Parathyroid adenoma (tissue), 2 donors: ENCODE data around the gene MID1.

ENCODE experiments used
- H2AFZ ChIP-seq: fragments of 300-600 bp; sonication (generic); one replicate; pipeline ENCODE4 v1.7.0; 2017; ENCODE audit warnings: antibody characterized with exemption, mild to moderate bottlenecking
- H3K27ac ChIP-seq: fragments of 300-600 bp; sonication (generic); one replicate; pipeline ENCODE4 v1.7.0; 2017
- H3K27me3 ChIP-seq: fragments of 300-600 bp; sonication (generic); one replicate; pipeline ENCODE4 v1.7.0; 2017; ENCODE audit warnings: low read length; ENCODE audit not compliant: control insufficient read depth, insufficient read depth
- H3K36me3 ChIP-seq: fragments of 300-600 bp; sonication (generic); one replicate; pipeline ENCODE4 v1.7.0; 2017; ENCODE audit warnings: low read length; ENCODE audit not compliant: control insufficient read depth, insufficient read depth
- H3K4me1 ChIP-seq: fragments of 300-600 bp; sonication (generic); one replicate; pipeline ENCODE4 v1.7.0; 2017; ENCODE audit warnings: control low read depth
- H3K4me2 ChIP-seq: fragments of 300-600 bp; sonication (generic); one replicate; pipeline ENCODE4 v1.7.0; 2017; ENCODE audit warnings: low read length
- H3K4me3 ChIP-seq: fragments of 300-600 bp; sonication (generic); one replicate; pipeline ENCODE4 v1.7.0; 2017; ENCODE audit warnings: low read depth, low read length
- H3K79me2 ChIP-seq: fragments of 300-600 bp; sonication (generic); one replicate; pipeline ENCODE4 v1.7.0; 2017; ENCODE audit warnings: control low read depth
- H3K9ac ChIP-seq: fragments of 300-600 bp; sonication (generic); one replicate; pipeline ENCODE4 v1.7.0; 2017; ENCODE audit warnings: mild to moderate bottlenecking
- H3K9me3 ChIP-seq: fragments of 300-600 bp; sonication (generic); one replicate; pipeline ENCODE4 v1.7.0; 2017; ENCODE audit warnings: low read length; ENCODE audit not compliant: control insufficient read depth
- TF ChIP-seq, protein P1 (sequence below): fragments of 300-600 bp; sonication (generic); IDR thresholded peaks from one replicate; pipeline ENCODE4 v1.7.0; 2017; ENCODE audit warnings: antibody characterized with exemption, mild to moderate bottlenecking
- donor health status: primary hyperparathyroidism.

Gene MID1

GRCh38 chrX:10415306-10416001 is 204.9 kb downstream of the MID1 start:
- no peaks in the 10 kb centered on the region for H3K79me2 ChIP-seq
- TF ChIP-seq, protein P1, sequence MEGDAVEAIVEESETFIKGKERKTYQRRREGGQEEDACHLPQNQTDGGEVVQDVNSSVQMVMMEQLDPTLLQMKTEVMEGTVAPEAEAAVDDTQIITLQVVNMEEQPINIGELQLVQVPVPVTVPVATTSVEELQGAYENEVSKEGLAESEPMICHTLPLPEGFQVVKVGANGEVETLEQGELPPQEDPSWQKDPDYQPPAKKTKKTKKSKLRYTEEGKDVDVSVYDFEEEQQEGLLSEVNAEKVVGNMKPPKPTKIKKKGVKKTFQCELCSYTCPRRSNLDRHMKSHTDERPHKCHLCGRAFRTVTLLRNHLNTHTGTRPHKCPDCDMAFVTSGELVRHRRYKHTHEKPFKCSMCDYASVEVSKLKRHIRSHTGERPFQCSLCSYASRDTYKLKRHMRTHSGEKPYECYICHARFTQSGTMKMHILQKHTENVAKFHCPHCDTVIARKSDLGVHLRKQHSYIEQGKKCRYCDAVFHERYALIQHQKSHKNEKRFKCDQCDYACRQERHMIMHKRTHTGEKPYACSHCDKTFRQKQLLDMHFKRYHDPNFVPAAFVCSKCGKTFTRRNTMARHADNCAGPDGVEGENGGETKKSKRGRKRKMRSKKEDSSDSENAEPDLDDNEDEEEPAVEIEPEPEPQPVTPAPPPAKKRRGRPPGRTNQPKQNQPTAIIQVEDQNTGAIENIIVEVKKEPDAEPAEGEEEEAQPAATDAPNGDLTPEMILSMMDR = no peak

GRCh38 chrX:10414862-10415261 is 205.5 kb downstream of the MID1 start:
- TF ChIP-seq, protein P1 = no peak

More at GRCh38 chrX:10415306-10416001, 204.9 kb downstream of the MID1 start:
- H3K27me3 ChIP-seq = no peaks in the 10 kb centered on the region
- no peak overlapping the region for H2AFZ ChIP-seq
- no peak overlapping the region for H3K4me2 ChIP-seq
- no peaks in the 10 kb centered on the region for H3K9me3 ChIP-seq
- H3K4me1 ChIP-seq = no peaks in the 10 kb centered on the region
- no peaks in the 10 kb centered on the region for H3K36me3 ChIP-seq
- no peak overlapping the region for H3K27ac ChIP-seq
- H3K4me3 ChIP-seq = no peak overlapping the region
- H3K9ac ChIP-seq = no peak overlapping the region

DNA sequence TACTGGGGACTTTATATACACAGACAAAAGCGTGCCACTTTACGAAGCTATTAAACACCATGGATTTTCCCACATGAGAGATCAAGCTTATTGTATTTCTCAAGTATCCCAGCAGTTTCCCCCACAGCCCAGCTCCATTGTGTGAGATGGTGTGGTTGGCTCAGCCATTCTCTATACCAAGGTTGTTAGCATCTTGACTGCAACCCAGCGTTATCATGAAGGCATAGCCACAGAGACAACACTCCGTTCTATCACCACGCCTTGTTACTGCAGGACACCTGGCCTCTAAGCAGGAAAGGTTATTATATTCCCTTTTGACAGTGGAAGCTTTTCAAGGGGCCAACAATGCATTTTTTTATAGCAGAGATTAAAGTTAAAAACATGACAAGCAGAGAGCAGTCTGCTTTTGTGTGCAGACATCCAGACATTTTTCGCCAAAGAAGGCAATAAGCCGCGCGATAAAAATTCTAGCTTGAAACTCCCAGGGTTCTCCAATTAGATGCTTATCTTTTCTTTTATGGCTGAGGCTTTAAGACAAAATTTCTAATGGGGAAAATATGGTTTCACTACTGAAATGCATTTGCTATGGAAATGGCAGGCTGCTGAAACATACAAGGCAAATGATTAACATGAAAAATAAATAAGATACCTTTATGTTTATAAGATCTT is 206.1 kb downstream of the MID1 start:
- Histone ChIP-seq H3K27ac (no peak overlapping the region), H3K27me3 (no peaks in the 10 kb centered on the region), H3K9ac (no peak overlapping the region), H2AFZ (no peak overlapping the region), H3K79me2 (no peaks in the 10 kb centered on the region), H3K9me3 (no peaks in the 10 kb centered on the region), H3K36me3 (no peaks in the 10 kb centered on the region), H3K4me3 (no peak overlapping the region), H3K4me2 (no peak overlapping the region), H3K4me1 (no peaks in the 10 kb centered on the region)
- TF ChIP-seq, protein P1 = no peak

More at GRCh38 chrX:10414862-10415261, 205.5 kb downstream of the MID1 start:
- Histone ChIP-seq H2AFZ (no peak overlapping the region), H3K36me3 (no peaks in the 10 kb centered on the region), H3K9ac (no peak overlapping the region), H3K27me3 (no peaks in the 10 kb centered on the region), H3K9me3 (no peaks in the 10 kb centered on the region), H3K79me2 (no peaks in the 10 kb centered on the region), H3K27ac (no peak overlapping the region), H3K4me2 (no peak overlapping the region), H3K4me3 (no peak overlapping the region), H3K4me1 (no peaks in the 10 kb centered on the region)

- no peaks in the 10 kb centered on the region for H3K36me3 ChIP-seq
- H3K9ac ChIP-seq = no peak overlapping the region
- H3K79me2 ChIP-seq = no peaks in the 10 kb centered on the region
- H2AFZ ChIP-seq = no peak overlapping the region
- H3K27ac ChIP-seq = no peak overlapping the region
- H3K27me3 ChIP-seq = no peaks in the 10 kb centered on the region
- H3K9me3 ChIP-seq = no peaks in the 10 kb centered on the region
- no peak overlapping the region for H3K4me2 ChIP-seq
- no peak overlapping the region for H3K4me3 ChIP-seq
- TF ChIP-seq, protein P1 = no peak
- H3K4me1 ChIP-seq = no peaks in the 10 kb centered on the region
Measured at GRCh38 chrX:10404436-10404835, 215.9 kb downstream of the MID1 start.
